WTC11 (cell line): Measurements from ENCODE around the gene MYH10. TPM values are rescaled to one million over a fixed set of nuclear protein-coding genes. Genes with fewer than 3 reads are reported as not detected.
A peak's percentile ranks its signal among the peaks of the same experiment; 100 is the strongest.

Experiments
- ATAC-seq: fragments of 200-7000 bp; cut with Tn5 transposase; 2 replicates; pipeline ENCODE4 v1.10.0; 2021; ENCODE audit warnings: mild to moderate bottlenecking, moderate library complexity
- CTCF ChIA-PET: fragments of 300-600 bp; sonication (Branson Sonifier 250); formaldehyde crosslinking; loops from one replicate; lab custom pipeline; 2021; ENCODE audit warnings: antibody characterized with exemption; lab: Charles Lee
- POLR2A ChIA-PET: fragments of 350-600 bp; sonication (Branson Sonifier 250); formaldehyde crosslinking; loops from one replicate; lab custom pipeline; 2021; ENCODE audit warnings: antibody characterized with exemption; lab: Charles Lee
- DNase-seq: peaks from one replicate; pipeline ENCODE4 v3.0.0; 2021; ENCODE audit warnings: low spot score
- H3K27ac Mint-ChIP-seq: 2 replicates; pipeline ENCODE4 v1.8.0; 2021; ENCODE audit warnings: mixed read lengths
- H3K27me3 Mint-ChIP-seq: 2 replicates; pipeline ENCODE4 v1.8.0; 2021; ENCODE audit warnings: low read depth, mild to moderate bottlenecking, moderate library complexity, mixed read lengths
- H3K36me3 Mint-ChIP-seq: 2 replicates; pipeline ENCODE4 v1.8.0; 2021; ENCODE audit warnings: mixed read lengths
- H3K4me1 Mint-ChIP-seq: 2 replicates; pipeline ENCODE4 v1.8.0; 2022; ENCODE audit warnings: mixed read lengths
- H3K4me3 Mint-ChIP-seq: 2 replicates; pipeline ENCODE4 v1.8.0; 2021; ENCODE audit warnings: mild to moderate bottlenecking, moderate library complexity, mixed read lengths
- H3K9me3 Mint-ChIP-seq: 2 replicates; pipeline ENCODE4 v1.8.0; 2021; ENCODE audit warnings: mixed read lengths
- ARID4B ChIP-seq: sonication (generic); formaldehyde crosslinking; IDR thresholded peaks from 2 replicates; pipeline ENCODE4 v1.8.0; 2023; ENCODE audit warnings: missing genetic modification reagents, mild to moderate bottlenecking, borderline replicate concordance
- ATF6 ChIP-seq: sonication (generic); formaldehyde crosslinking; IDR thresholded peaks from 2 replicates; pipeline ENCODE4 v1.8.1; 2023; ENCODE audit warnings: mild to moderate bottlenecking, missing genetic modification reagents
- EMX1 ChIP-seq: fragments of 250-450 bp; sonication (Bioruptor Pico); IDR thresholded peaks from 2 replicates; pipeline ENCODE4 v1.8.0; 2021; ENCODE audit warnings: mild to moderate bottlenecking
- ESRRA ChIP-seq: sonication (generic); formaldehyde crosslinking; IDR thresholded peaks from 2 replicates; pipeline ENCODE4 v1.8.1; 2022; ENCODE audit warnings: mild to moderate bottlenecking, missing genetic modification reagents, borderline replicate concordance
- FOXJ3 ChIP-seq: sonication (generic); formaldehyde crosslinking; IDR thresholded peaks from 2 replicates; pipeline ENCODE4 v1.9.0; 2021; ENCODE audit warnings: missing genetic modification reagents, mild to moderate bottlenecking, borderline replicate concordance
- FOXP1 ChIP-seq: sonication (generic); formaldehyde crosslinking; IDR thresholded peaks from 2 replicates; pipeline ENCODE4 v1.8.0; 2022; ENCODE audit warnings: missing genetic modification reagents, mild to moderate bottlenecking, moderate library complexity, borderline replicate concordance
- GRHL2 ChIP-seq: fragments of 250-450 bp; sonication (Bioruptor Pico); IDR thresholded peaks from 2 replicates; pipeline ENCODE4 v1.8.0; 2022; ENCODE audit warnings: mild to moderate bottlenecking, moderate library complexity; ENCODE audit not compliant: insufficient replicate concordance, severe bottlenecking
- HMGXB4 ChIP-seq: sonication (generic); formaldehyde crosslinking; IDR thresholded peaks from 2 replicates; pipeline ENCODE4 v1.8.1; 2023; ENCODE audit warnings: mild to moderate bottlenecking, moderate library complexity, missing genetic modification reagents
- KAT7 ChIP-seq: sonication (generic); formaldehyde crosslinking; IDR thresholded peaks from 2 replicates; pipeline ENCODE4 v1.8.1; 2023; ENCODE audit warnings: missing genetic modification reagents, mild to moderate bottlenecking, borderline replicate concordance
- MAX ChIP-seq: sonication (generic); formaldehyde crosslinking; IDR thresholded peaks from 2 replicates; pipeline ENCODE4 v1.8.0; 2022; ENCODE audit warnings: mild to moderate bottlenecking, missing genetic modification reagents
- MLX ChIP-seq: sonication (generic); formaldehyde crosslinking; IDR thresholded peaks from 2 replicates; pipeline ENCODE4 v1.8.1; 2023; ENCODE audit warnings: mild to moderate bottlenecking, missing genetic modification reagents, moderate library complexity
- NR1H2 ChIP-seq: sonication (generic); formaldehyde crosslinking; IDR thresholded peaks from 2 replicates; pipeline ENCODE4 v1.9.0; 2021; ENCODE audit warnings: mild to moderate bottlenecking, moderate library complexity, missing genetic modification reagents
- RORB ChIP-seq: fragments of 250-450 bp; sonication (Bioruptor Pico); IDR thresholded peaks from 2 replicates; pipeline ENCODE4 v1.9.0; 2021; ENCODE audit warnings: mild to moderate bottlenecking
- SMAD3 ChIP-seq: sonication (generic); formaldehyde crosslinking; IDR thresholded peaks from 2 replicates; pipeline ENCODE4 v1.8.0; 2022; ENCODE audit warnings: missing genetic modification reagents, mild to moderate bottlenecking, borderline replicate concordance
- USF1 ChIP-seq: sonication (generic); formaldehyde crosslinking; IDR thresholded peaks from 2 replicates; pipeline ENCODE4 v1.8.0; 2022; ENCODE audit warnings: mild to moderate bottlenecking, missing genetic modification reagents
- ZNF232 ChIP-seq: sonication (generic); formaldehyde crosslinking; IDR thresholded peaks from 2 replicates; pipeline ENCODE4 v1.8.0; 2022; ENCODE audit warnings: mild to moderate bottlenecking, missing genetic modification reagents
- ZNF317 ChIP-seq: sonication (generic); formaldehyde crosslinking; IDR thresholded peaks from 2 replicates; pipeline ENCODE4 v1.8.1; 2023; ENCODE audit warnings: low read depth, mild to moderate bottlenecking, moderate library complexity, missing genetic modification reagents, borderline replicate concordance
- ZNF512 ChIP-seq: sonication (generic); formaldehyde crosslinking; IDR thresholded peaks from 2 replicates; pipeline ENCODE4 v1.8.1; 2022; ENCODE audit warnings: missing genetic modification reagents, borderline replicate concordance
- total RNA-seq: library from RNA; stranded (reverse); gene quantifications from 3 replicates; pipeline ENCODE4 v1.2.3, GENCODE V29; 2021

MYH10 gene
- total RNA-seq, 1 experiment from 2014 or later: 231 TPM

GRCh38 chr17:8436844-8437171, 193.7 kb downstream of the MYH10 start (continued):
- TF ChIP-seq EMX1 (CRISPR knock-in tag) (no peak), USF1 (no peak), ZNF512 (CRISPR knock-in tag) (no peak), GRHL2 (no peak), FOXP1 (no peak), RORB (no peak), MLX (no peak), ATF6 (CRISPR knock-in tag) (no peak)

- Mint-ChIP-seq H3K4me3 (peak overlapping the region; percentile 89), H3K36me3 (peaks cover 6% of the 10 kb centered on the region), H3K27ac (peak overlapping the region; percentile 96), H3K4me1 (peaks cover 13% of the 10 kb centered on the region), H3K27me3 (no peaks in the 10 kb centered on the region; the same call in 1 of the 2 replicates), H3K9me3 (no peaks in the 10 kb centered on the region)
- ATAC-seq (peak; percentile 49), DNase-seq (peak; percentile 55)
- TF ChIP-seq NR1H2 (CRISPR knock-in tag): no peak
- no peak for TF ChIP-seq ZNF232 (CRISPR knock-in tag)
- TF ChIP-seq HMGXB4 (CRISPR knock-in tag): peak; percentile 72
- TF ChIP-seq ESRRA (CRISPR knock-in tag): 0 out of 2 replicates have a peak, but pooled peaks have one; percentile 20
- 0 out of 2 replicates have a peak, but pooled peaks have one; percentile 25 for TF ChIP-seq ZNF317 (CRISPR knock-in tag)
- no peak for TF ChIP-seq RORB
- TF ChIP-seq ARID4B (CRISPR knock-in tag): no peak
- TF ChIP-seq MAX (CRISPR knock-in tag): 0 out of 2 replicates have a peak, but pooled peaks have one; percentile 11
- no peak for TF ChIP-seq SMAD3 (CRISPR knock-in tag)
- no peak for TF ChIP-seq KAT7
- TF ChIP-seq FOXJ3 (CRISPR knock-in tag): no peak
- POLR2A ChIA-PET: interaction anchor here (0.9 to 1.5 kb wide), 6 partner anchors 12 to 226 kb away, joined by 3 to 5 read pairs (median 3); partner anchors contain the start of genes AURKB and MYH10
- CTCF ChIA-PET: interaction anchor here (0.7 to 2.0 kb wide), 9 partner anchors 26 to 452 kb away, joined by 3 to 21 read pairs (median 5); no protein-coding TSS in a partner anchor
These were observed 194.2 kb downstream of the MYH10 start for GRCh38 chr17:8436169-8436843.
